ENCODE results near the gene CLDN15. TPM values are rescaled to one million over a fixed set of nuclear protein-coding genes. Genes with fewer than 3 reads are reported as not detected.

The CLDN15 gene
- total RNA-seq, 1 donor from 2014 or later = 2.9 TPM

- DNase-seq (ENCODE audit: low spot score in 2 of 2) = peak; percentile 86 to 92
- no peak for FAIRE-seq
Measured at GRCh38 chr7:101244375-101245146, 7.0 kb upstream of the CLDN15 start, which contains the start of gene FIS1. TSS of gene FIS1 (minus strand) at chr7:101245081. CDS start at chr7:101245004, 77 bp downstream.

GRCh38 chr7:101243646-101244374 is 6.2 kb upstream of the CLDN15 start:
- FAIRE-seq = no peak
- peak in 1 of 2 donors; percentile 10 for DNase-seq (ENCODE audit: low spot score in 2 of 2)

- FAIRE-seq (no peak), DNase-seq (ENCODE audit: low spot score in 2 of 2) (no peak)
Measured at GRCh38 chr7:101241443-101242349, 4.1 kb upstream of the CLDN15 start.

GRCh38 chr7:101241015-101241363 is 3.4 kb upstream of the CLDN15 start:
- DNase-seq (ENCODE audit: low spot score in 2 of 2) (no peak), FAIRE-seq (no peak)

- DNase-seq (ENCODE audit: low spot score in 2 of 2) (no peak), FAIRE-seq (no peak)
Measured at GRCh38 chr7:101240226-101241014, 2.8 kb upstream of the CLDN15 start.

- DNase-seq (ENCODE audit: low spot score in 2 of 2) = no peak
- no peak for FAIRE-seq
Measured at GRCh38 chr7:101239951-101240220, 2.3 kb upstream of the CLDN15 start.

GRCh38 chr7:101239191-101239950 is 1.8 kb upstream of the CLDN15 start:
- FAIRE-seq = no peak
- DNase-seq (ENCODE audit: low spot score in 2 of 2) = peak in 1 of 2 donors; percentile 10

GRCh38 chr7:101238226-101239182 is 902 bp upstream of the CLDN15 start:
- FAIRE-seq = no peak
- DNase-seq (ENCODE audit: low spot score in 2 of 2) = no peak

GRCh38 chr7:101236292-101236835 is 1.2 kb downstream of the CLDN15 start:
- no peak for DNase-seq (ENCODE audit: low spot score in 2 of 2)
- no peak for FAIRE-seq

GRCh38 chr7:101235522-101235921 is 2.1 kb downstream of the CLDN15 start:
- no peak for FAIRE-seq

GRCh38 chr7:101235050-101235449 is 2.6 kb downstream of the CLDN15 start:
- FAIRE-seq = no peak
- DNase-seq (ENCODE audit: low spot score in 2 of 2) = no peak

More at GRCh38 chr7:101235522-101235921, 2.1 kb downstream of the CLDN15 start:
- DNase-seq (ENCODE audit: low spot score in 2 of 2) = peak in 1 of 2 donors; percentile 5

- FAIRE-seq (no peak), DNase-seq (ENCODE audit: low spot score in 2 of 2) (no peak)
Measured at GRCh38 chr7:101234636-101235035, 3.0 kb downstream of the CLDN15 start.

GRCh38 chr7:101233907-101234547 is 3.6 kb downstream of the CLDN15 start:
- FAIRE-seq (no peak), DNase-seq (ENCODE audit: low spot score in 2 of 2) (no peak)

GRCh38 chr7:101232141-101232850 is 5.3 kb downstream of the CLDN15 start:
- DNase-seq (ENCODE audit: low spot score in 2 of 2) (no peak), FAIRE-seq (no peak)

- no peak for FAIRE-seq
- no peak for DNase-seq (ENCODE audit: low spot score in 2 of 2)
Measured at GRCh38 chr7:101231644-101232043, 6.0 kb downstream of the CLDN15 start.

GRCh38 chr7:101226721-101227120 is 10.9 kb downstream of the CLDN15 start:
- FAIRE-seq (no peak), DNase-seq (ENCODE audit: low spot score in 2 of 2) (no peak)

GRCh38 chr7:101225650-101226049 is 12.0 kb downstream of the CLDN15 start:
- DNase-seq (ENCODE audit: low spot score in 2 of 2) (no peak), FAIRE-seq (no peak)

Data from frontal cortex (tissue), 4 donors.